ENCODE data around the gene OOSP1.
"Not testable (repeated sequence)": the region's sequence is repeated elsewhere in the genome, so short reads cannot be mapped to it uniquely, and the experiment has no call there.

Gene OOSP1

DNA sequence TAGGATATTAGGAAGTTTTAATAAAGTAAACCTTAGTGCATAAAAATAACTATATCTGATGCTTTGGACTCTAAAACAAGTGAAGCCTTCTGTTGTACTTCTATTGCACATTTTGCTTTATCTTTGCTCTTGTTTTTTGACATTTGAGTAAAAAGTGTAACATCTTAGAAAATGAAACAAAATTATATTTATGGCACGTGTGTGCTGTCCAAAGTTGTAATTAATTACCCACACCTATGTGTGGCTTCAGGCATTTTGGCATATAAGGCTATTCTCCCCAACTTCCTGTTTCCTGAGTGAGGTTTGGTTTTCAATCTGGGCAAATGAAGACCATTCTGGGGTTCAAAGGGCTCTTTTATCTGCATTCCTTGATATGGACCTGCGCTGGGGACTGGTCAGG, at the start of gene OOSP1:
TSS of gene OOSP1 (plus strand) at position 301 of the 400 bp plus-strand sequence. CDS start at position 324, 23 bp downstream.
- Mint-ChIP-seq H3K27me3 (peaks cover 27% of the 10 kb centered on the region), H3K4me3 (no peak within 1 kb of the TSS), H3K9me3 (no peaks in the 10 kb centered on the region), H3K36me3 (ENCODE audit: insufficient read depth) (no peaks in the 10 kb centered on the region), H3K27ac (ENCODE audit: low read depth) (no peak within 1 kb of the TSS), H3K4me1 (no peaks in the 10 kb centered on the region)
- DNase-seq (ENCODE audit: low spot score in 2 of 2), result no peak
- no peak for ATAC-seq (replicated peaks; ENCODE audit: extremely low read depth, poor library complexity, severe bottlenecking)

DNA sequence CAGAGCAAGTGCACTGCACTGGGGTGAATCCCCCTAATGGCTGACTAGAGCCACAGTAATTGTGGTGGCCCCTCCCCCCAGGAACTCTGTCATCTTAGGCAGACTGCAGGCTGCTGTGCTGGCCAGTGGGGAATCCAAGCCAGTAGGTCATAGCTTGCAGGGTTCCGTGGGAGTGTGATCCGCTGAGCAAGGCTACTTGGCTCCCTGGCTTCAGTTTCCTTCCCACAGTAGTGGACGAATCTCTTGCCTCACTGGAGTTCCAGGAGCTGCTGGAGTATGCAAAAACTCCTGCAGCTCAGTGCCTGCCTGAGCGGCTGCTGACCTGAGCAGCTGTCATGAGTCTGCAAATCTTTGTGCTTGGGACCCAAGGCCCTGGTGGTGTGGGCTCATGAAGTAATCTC, 46.5 kb upstream of the OOSP1 start:
- ATAC-seq (replicated peaks; ENCODE audit: extremely low read depth, poor library complexity, severe bottlenecking), result no peak
- Mint-ChIP-seq H3K27ac (ENCODE audit: low read depth) (no peak overlapping the region), H3K9me3 (peaks cover 23% of the 10 kb centered on the region), H3K27me3 (peaks cover 70% of the 10 kb centered on the region), H3K4me1 (no peaks in the 10 kb centered on the region), H3K36me3 (ENCODE audit: insufficient read depth) (no peaks in the 10 kb centered on the region), H3K4me3 (no peak overlapping the region)
- no peak for DNase-seq (ENCODE audit: low spot score in 2 of 2)

- Mint-ChIP-seq H3K4me3 (no peak overlapping the region), H3K36me3 (ENCODE audit: insufficient read depth) (peaks cover under 1% of the 10 kb centered on the region), H3K9me3 (peaks cover 12% of the 10 kb centered on the region), H3K4me1 (no peaks in the 10 kb centered on the region), H3K27me3 (peaks cover 42% of the 10 kb centered on the region), H3K27ac (ENCODE audit: low read depth) (no peak overlapping the region)
- DNase-seq (ENCODE audit: low spot score in 2 of 2), result no peak
- no peak for ATAC-seq (replicated peaks; ENCODE audit: extremely low read depth, poor library complexity, severe bottlenecking)
These were observed 43.6 kb upstream of the OOSP1 start for GRCh38 chr11:59894616-59895015.

DNA sequence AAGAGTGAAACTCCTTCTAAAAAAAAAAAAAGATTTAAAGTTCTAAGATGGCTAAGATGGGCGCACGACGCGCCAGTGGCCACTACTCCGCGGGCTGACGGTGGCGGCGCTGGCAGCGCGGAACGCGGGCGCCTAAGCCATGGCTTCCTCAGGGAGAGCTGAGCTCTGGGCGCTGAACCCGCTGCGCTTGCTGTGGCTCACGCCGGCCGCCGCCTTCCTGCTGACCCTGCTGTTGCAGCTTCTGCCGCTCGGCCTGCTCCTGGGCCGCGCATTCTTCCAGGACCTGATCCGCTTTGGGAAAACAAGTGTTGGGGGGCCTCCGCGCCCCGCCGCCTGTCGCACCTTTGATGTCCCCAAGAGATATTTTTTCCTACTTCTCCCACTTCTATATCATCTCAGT, 40.2 kb upstream of the OOSP1 start:
- Mint-ChIP-seq H3K36me3 (ENCODE audit: insufficient read depth) (peaks cover 2% of the 10 kb centered on the region), H3K4me1 (no peaks in the 10 kb centered on the region), H3K9me3 (no peaks in the 10 kb centered on the region), H3K27me3 (peaks cover 33% of the 10 kb centered on the region), H3K27ac (ENCODE audit: low read depth) (no peak overlapping the region), H3K4me3 (no peak overlapping the region)
- ATAC-seq (replicated peaks; ENCODE audit: extremely low read depth, poor library complexity, severe bottlenecking), result no peak
- DNase-seq (ENCODE audit: low spot score in 2 of 2), result no peak

GRCh38 chr11:59898650-59899049, 39.6 kb upstream of the OOSP1 start:
- Mint-ChIP-seq H3K27me3 (peaks cover 27% of the 10 kb centered on the region), H3K4me1 (no peaks in the 10 kb centered on the region), H3K36me3 (ENCODE audit: insufficient read depth) (peaks cover 2% of the 10 kb centered on the region), H3K4me3 (no peak overlapping the region), H3K9me3 (no peaks in the 10 kb centered on the region), H3K27ac (ENCODE audit: low read depth) (no peak overlapping the region)
- ATAC-seq (replicated peaks; ENCODE audit: extremely low read depth, poor library complexity, severe bottlenecking) (no peak), DNase-seq (ENCODE audit: low spot score in 2 of 2) (no peak)

DNA sequence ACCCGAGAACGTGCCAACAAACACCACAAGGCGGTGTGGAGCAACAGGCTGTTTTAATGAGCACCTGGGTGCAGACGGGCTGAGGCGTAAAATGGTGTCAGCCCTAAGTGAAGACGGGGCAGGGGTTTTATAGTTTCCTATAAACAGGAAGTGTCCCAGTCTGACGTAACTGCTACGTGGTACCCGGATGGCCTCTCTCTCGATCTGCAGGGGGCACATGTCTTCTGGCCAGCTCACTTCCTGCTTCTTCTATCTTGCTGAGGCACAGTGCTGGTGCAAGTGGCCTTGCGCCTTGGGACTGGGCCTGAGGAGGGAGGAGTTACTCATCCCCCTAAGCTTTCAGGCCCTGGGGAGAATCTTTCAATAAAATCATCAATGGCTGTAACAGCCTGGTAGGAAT, 38.7 kb upstream of the OOSP1 start:
- no peak for ATAC-seq (replicated peaks; ENCODE audit: extremely low read depth, poor library complexity, severe bottlenecking)
- DNase-seq (ENCODE audit: low spot score in 2 of 2), result no peak
- no peak overlapping the region for H3K27ac Mint-ChIP-seq (ENCODE audit: low read depth)
- H3K4me3 Mint-ChIP-seq, result no peak overlapping the region
- peaks cover 18% of the 10 kb centered on the region for H3K27me3 Mint-ChIP-seq
- H3K4me1 Mint-ChIP-seq, result no peaks in the 10 kb centered on the region
- H3K9me3 Mint-ChIP-seq, result no peaks in the 10 kb centered on the region
- H3K36me3 Mint-ChIP-seq (ENCODE audit: insufficient read depth), result peaks cover 2% of the 10 kb centered on the region

DNA sequence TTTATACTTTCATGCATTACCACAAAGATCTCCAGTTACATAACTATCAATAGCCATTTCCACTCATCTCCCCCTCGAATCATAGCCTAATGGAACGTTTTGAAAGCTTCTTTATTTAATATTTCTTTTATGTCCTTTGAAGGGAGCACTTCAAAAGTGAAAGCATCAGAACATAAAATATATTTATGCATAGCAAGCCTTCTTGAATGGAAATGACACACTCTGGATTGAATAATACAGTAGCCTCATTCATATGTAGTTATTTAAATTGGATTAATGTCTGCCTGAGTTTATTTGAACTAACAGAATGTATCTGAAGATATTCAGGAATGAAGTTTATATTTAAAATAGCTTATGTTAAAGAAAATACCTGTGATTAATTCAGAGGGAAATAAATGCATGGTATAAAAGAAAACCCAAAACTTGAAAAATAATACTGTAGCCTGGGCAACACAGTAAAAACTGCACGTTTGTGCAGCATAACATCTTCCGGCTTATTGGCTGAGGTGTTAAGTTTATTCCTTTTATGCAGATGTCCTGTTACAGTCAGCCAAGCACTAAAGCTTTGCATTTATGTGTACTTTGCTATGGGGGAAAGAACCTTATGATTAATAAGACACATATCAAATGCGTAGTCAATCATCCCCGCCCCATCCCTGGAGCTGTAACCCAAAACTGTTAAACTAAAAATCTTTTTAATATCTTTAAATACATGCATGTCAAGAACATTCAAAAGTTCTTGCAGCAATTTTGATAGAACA, 37.7 kb upstream of the OOSP1 start:
- H3K27me3 Mint-ChIP-seq, result peaks cover 8% of the 10 kb centered on the region
- H3K4me3 Mint-ChIP-seq, result no peak overlapping the region
- no peak overlapping the region for H3K27ac Mint-ChIP-seq (ENCODE audit: low read depth)
- peaks cover 2% of the 10 kb centered on the region for H3K36me3 Mint-ChIP-seq (ENCODE audit: insufficient read depth)
- no peak for ATAC-seq (replicated peaks; ENCODE audit: extremely low read depth, poor library complexity, severe bottlenecking)
- no peaks in the 10 kb centered on the region for H3K9me3 Mint-ChIP-seq
- no peaks in the 10 kb centered on the region for H3K4me1 Mint-ChIP-seq
- DNase-seq (ENCODE audit: low spot score in 2 of 2), result no peak

DNA sequence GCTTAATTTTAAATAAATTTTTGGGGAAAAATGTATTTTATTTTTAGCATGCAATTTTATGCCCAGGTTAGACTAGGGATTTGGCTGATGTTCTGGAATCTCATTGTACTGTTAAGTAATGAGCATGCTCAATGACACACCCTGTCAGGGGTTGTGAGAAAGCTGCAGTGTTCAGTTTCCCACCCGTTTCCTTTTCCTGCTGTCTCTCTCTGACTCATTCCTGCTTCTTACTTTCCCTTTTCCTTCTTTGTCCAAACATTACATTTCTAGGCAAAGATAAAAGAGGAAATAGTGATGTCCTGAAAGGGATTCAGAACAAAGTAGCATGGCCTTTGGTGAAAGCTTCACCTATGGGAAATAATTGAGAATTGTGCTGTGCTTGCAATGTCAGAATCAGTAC, 36.9 kb upstream of the OOSP1 start:
- no peak for ATAC-seq (replicated peaks; ENCODE audit: extremely low read depth, poor library complexity, severe bottlenecking)
- no peaks in the 10 kb centered on the region for H3K9me3 Mint-ChIP-seq
- H3K4me3 Mint-ChIP-seq, result no peak overlapping the region
- peaks cover 2% of the 10 kb centered on the region for H3K36me3 Mint-ChIP-seq (ENCODE audit: insufficient read depth)
- H3K27ac Mint-ChIP-seq (ENCODE audit: low read depth), result no peak overlapping the region
- H3K27me3 Mint-ChIP-seq, result peaks cover 7% of the 10 kb centered on the region
- no peaks in the 10 kb centered on the region for H3K4me1 Mint-ChIP-seq
- no peak for DNase-seq (ENCODE audit: low spot score in 2 of 2)

GRCh38 chr11:59903569-59903968, 34.7 kb upstream of the OOSP1 start:
- H3K27ac Mint-ChIP-seq (ENCODE audit: low read depth); H3K4me3 Mint-ChIP-seq; DNase-seq (ENCODE audit: low spot score in 2 of 2); ATAC-seq (replicated peaks; ENCODE audit: extremely low read depth, poor library complexity, severe bottlenecking); H3K9me3 Mint-ChIP-seq; H3K4me1 Mint-ChIP-seq; H3K36me3 Mint-ChIP-seq (ENCODE audit: insufficient read depth): not testable (repeated sequence)
- peaks cover 30% of the 10 kb centered on the region for H3K27me3 Mint-ChIP-seq

- no peak for ATAC-seq (replicated peaks; ENCODE audit: extremely low read depth, poor library complexity, severe bottlenecking)
- H3K27me3 Mint-ChIP-seq, result peaks cover 10% of the 10 kb centered on the region
- no peaks in the 10 kb centered on the region for H3K4me1 Mint-ChIP-seq
- DNase-seq (ENCODE audit: low spot score in 2 of 2), result no peak
- no peaks in the 10 kb centered on the region for H3K36me3 Mint-ChIP-seq (ENCODE audit: insufficient read depth)
- H3K9me3 Mint-ChIP-seq, result peaks cover 24% of the 10 kb centered on the region
- no peak overlapping the region for H3K4me3 Mint-ChIP-seq
- H3K27ac Mint-ChIP-seq (ENCODE audit: low read depth), result no peak overlapping the region
These were observed 19.8 kb upstream of the OOSP1 start for GRCh38 chr11:59918480-59918879.

DNA sequence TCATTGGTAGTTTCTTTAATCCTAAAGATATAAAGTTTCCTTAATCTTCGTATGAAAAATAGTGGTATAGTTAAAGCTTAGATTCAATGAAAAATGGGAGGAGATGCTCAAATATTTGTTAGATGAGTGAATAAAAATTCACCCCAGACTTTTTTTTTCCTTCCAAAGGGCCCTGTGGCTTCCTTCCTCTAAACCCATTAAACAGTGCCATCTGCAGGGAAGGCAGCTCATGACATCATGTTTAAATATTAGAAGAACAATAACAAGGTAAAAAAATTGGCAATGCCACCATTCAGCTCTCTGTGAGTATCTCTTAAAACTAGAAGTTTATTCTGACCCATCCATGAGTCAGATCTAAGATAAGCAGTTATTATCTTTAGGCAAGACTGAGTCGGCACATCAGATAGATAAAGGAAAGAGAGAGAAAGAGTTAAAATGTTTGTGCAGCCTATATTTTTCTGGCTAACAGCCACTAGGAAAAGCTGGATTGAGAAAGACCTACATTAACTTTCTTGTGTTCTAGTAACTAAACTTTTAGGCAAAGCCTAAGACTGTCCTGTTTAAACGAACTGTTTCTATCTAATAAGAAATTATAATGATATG, 19.1 kb upstream of the OOSP1 start:
- no peak overlapping the region for H3K4me3 Mint-ChIP-seq
- peaks cover 7% of the 10 kb centered on the region for H3K27me3 Mint-ChIP-seq
- ATAC-seq (replicated peaks; ENCODE audit: extremely low read depth, poor library complexity, severe bottlenecking) (no peak), DNase-seq (ENCODE audit: low spot score in 2 of 2) (no peak)
- no peak overlapping the region for H3K27ac Mint-ChIP-seq (ENCODE audit: low read depth)
- peaks cover 23% of the 10 kb centered on the region for H3K9me3 Mint-ChIP-seq
- no peaks in the 10 kb centered on the region for H3K36me3 Mint-ChIP-seq (ENCODE audit: insufficient read depth)
- H3K4me1 Mint-ChIP-seq, result no peaks in the 10 kb centered on the region

GRCh38 chr11:59923813-59924212, 14.4 kb upstream of the OOSP1 start:
- ATAC-seq (replicated peaks; ENCODE audit: extremely low read depth, poor library complexity, severe bottlenecking), result no peak

DNA sequence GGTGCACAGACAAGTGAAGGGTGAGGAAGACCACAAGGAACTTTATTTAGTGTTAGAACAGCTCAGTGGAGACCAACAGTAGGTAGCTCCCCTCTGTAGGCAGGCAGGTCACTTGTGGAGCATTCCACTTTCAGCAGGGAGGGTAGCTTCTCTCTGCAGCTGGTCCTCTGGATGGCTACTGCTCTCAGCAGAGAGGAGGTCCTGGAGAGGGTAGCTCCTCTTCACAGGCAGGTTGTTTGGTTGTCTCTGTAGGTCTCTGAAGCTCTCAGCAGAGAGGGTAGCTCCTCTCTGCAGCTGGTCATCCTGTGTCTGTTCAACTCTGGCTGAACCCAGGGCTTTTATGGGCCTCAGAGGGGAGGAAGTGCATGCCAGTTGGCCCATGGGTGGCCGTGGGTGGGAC, 6.5 kb upstream of the OOSP1 start:
- H3K36me3 Mint-ChIP-seq (ENCODE audit: insufficient read depth), result no peaks in the 10 kb centered on the region
- no peaks in the 10 kb centered on the region for H3K4me1 Mint-ChIP-seq
- DNase-seq (ENCODE audit: low spot score in 2 of 2) (no peak), ATAC-seq (replicated peaks; ENCODE audit: extremely low read depth, poor library complexity, severe bottlenecking) (no peak)
- H3K9me3 Mint-ChIP-seq, result peaks cover 11% of the 10 kb centered on the region
- peaks cover 10% of the 10 kb centered on the region for H3K27me3 Mint-ChIP-seq
- H3K4me3 Mint-ChIP-seq, result no peak overlapping the region
- no peak overlapping the region for H3K27ac Mint-ChIP-seq (ENCODE audit: low read depth)

More at GRCh38 chr11:59923813-59924212, 14.4 kb upstream of the OOSP1 start:
- H3K36me3 Mint-ChIP-seq (ENCODE audit: insufficient read depth), result no peaks in the 10 kb centered on the region
- peaks cover 30% of the 10 kb centered on the region for H3K9me3 Mint-ChIP-seq
- DNase-seq (ENCODE audit: low spot score in 2 of 2), result no peak
- H3K27ac Mint-ChIP-seq (ENCODE audit: low read depth), result no peak overlapping the region
- H3K4me1 Mint-ChIP-seq, result no peaks in the 10 kb centered on the region
- no peaks in the 10 kb centered on the region for H3K27me3 Mint-ChIP-seq
- no peak overlapping the region for H3K4me3 Mint-ChIP-seq
